ENCODE data around the gene TCF25.
"Not testable (repeated sequence)": the region's sequence is repeated elsewhere in the genome, so short reads cannot be mapped to it uniquely, and the experiment has no call there.

TCF25 gene

GRCh38 chr16:89905511-89906139 is 32.2 kb downstream of the TCF25 start:
- no peak for DNase-seq (ENCODE audit: low spot score)

- no peak for DNase-seq (ENCODE audit: low spot score)
Observed at GRCh38 chr16:89906140-89907025, 33.0 kb downstream of the TCF25 start.

GRCh38 chr16:89907055-89907814 is 33.8 kb downstream of the TCF25 start:
- DNase-seq (ENCODE audit: low spot score) = no peak

GRCh38 chr16:89908236-89908635 is 34.8 kb downstream of the TCF25 start:
- no peak for DNase-seq (ENCODE audit: low spot score)

GRCh38 chr16:89909777-89910716 is 36.7 kb downstream of the TCF25 start:
- DNase-seq (ENCODE audit: low spot score) = peak; percentile 91

GRCh38 chr16:89910717-89911354 is 37.4 kb downstream of the TCF25 start:
- DNase-seq (ENCODE audit: low spot score) = no peak

- no peak for DNase-seq (ENCODE audit: low spot score)
Observed at GRCh38 chr16:89911375-89911774, 38.0 kb downstream of the TCF25 start.

- no peak for DNase-seq (ENCODE audit: low spot score)
Observed at GRCh38 chr16:89912143-89912542, 38.8 kb downstream of the TCF25 start.

- DNase-seq (ENCODE audit: low spot score) = no peak
Observed at GRCh38 chr16:89912627-89913026, 39.2 kb downstream of the TCF25 start.

GRCh38 chr16:89913408-89914387 is 40.3 kb downstream of the TCF25 start:
- DNase-seq (ENCODE audit: low spot score) = no peak

- DNase-seq (ENCODE audit: low spot score) = not testable (repeated sequence)
Observed at GRCh38 chr16:89914642-89915285, 41.4 kb downstream of the TCF25 start.

GRCh38 chr16:89915303-89916232 is 42.2 kb downstream of the TCF25 start:
- DNase-seq (ENCODE audit: low spot score) = no peak

GRCh38 chr16:89917773-89918452 is 44.5 kb downstream of the TCF25 start:
- peak; percentile 86 for DNase-seq (ENCODE audit: low spot score)

GRCh38 chr16:89918453-89919347 is 45.3 kb downstream of the TCF25 start, which contains the start of gene MC1R:
Gene MC1R (plus strand): TSS chr16:89918862. CDS start chr16:89919259, 397 bp downstream.
- no peak for DNase-seq (ENCODE audit: low spot score)

- no peak for DNase-seq (ENCODE audit: low spot score)
Observed at GRCh38 chr16:89919535-89920406, 46.4 kb downstream of the TCF25 start.

Measured in AG20443 (cell line).